GM10266 (cell line): ENCODE results near the gene NUP42.

Experiments used
- DNase-seq: peaks from one replicate; pipeline ENCODE4 v3.0.0; 2012; ENCODE audit errors: extremely low spot score
- CTCF ChIP-seq: IDR thresholded peaks from 2 replicates; pipeline ENCODE4 v1.5.1; 2012; ENCODE audit warnings: mild to moderate bottlenecking, low read depth; ENCODE audit not compliant: control insufficient read depth, insufficient read depth; ENCODE audit errors: missing control alignments

NUP42 gene

GRCh38 chr7:23205577-23205908 lies 23.7 kb downstream of the NUP42 start:
- DNase-seq, result no peak
- TF ChIP-seq CTCF, result no peak

DNA sequence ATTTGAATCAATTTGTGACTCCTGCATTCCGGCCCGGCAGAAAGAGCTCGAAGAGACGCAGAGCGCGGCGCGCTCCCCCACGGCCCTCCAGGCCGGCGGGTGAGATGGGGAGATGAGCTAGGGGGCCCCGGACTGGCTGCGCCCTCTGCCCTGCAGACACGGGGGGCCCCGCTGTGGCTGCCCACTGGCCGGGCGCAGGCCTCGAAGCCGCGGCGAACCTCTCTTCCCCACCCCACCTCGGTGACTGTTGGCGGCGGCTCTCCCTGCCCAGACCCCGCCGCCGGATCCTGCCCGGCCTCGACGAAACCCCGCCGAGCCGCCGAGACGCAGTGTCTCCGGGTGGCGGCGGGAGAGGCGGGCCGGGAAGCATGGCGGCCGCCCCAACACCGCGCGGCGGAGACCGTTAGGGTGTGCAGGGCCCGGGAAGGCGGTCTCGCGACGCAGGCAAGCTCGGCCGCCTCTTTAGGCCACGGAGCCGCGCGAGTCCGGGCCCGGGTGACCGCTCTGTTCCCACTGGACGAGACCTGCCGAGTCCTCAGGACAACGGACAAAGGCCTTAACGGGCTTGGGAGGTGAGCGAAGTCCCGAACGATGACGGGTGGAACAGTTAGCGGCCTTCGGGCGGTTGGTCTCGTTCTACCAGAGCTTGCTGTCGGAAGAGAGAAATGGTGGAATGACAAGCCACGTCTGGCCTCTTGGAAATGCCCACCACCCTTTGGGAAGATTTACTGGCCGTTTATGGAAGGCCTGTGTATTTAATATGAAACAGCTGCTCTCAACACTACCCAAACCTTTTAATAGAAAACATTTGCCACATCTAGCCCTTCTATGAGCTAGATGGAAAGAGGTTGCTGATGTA lies 24.3 kb downstream of the NUP42 start:
- TF ChIP-seq CTCF, result no peak
- DNase-seq, result no peak

GRCh38 chr7:23207021-23207420 lies 25.2 kb downstream of the NUP42 start:
- DNase-seq, result no peak
- no peak for TF ChIP-seq CTCF

DNA sequence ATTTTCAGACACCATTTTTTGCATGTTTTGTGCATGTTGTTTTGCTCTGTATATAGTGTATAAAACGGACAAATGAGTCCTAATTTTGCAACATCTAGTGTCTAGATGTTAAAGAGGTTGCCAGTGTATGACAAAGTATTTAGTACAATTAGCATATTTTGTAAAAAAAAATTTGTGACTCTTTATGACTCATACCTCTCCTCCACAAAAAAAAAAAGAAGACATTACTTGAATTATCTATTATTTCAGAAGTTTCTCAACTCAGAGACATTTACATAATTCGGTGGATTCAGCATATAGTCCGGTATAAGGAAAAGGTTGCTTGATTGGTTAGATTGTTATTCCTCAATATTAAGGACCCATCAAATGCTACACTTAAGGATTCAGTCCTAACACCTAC lies 26.0 kb downstream of the NUP42 start:
- TF ChIP-seq CTCF, result no peak
- DNase-seq, result no peak

DNA sequence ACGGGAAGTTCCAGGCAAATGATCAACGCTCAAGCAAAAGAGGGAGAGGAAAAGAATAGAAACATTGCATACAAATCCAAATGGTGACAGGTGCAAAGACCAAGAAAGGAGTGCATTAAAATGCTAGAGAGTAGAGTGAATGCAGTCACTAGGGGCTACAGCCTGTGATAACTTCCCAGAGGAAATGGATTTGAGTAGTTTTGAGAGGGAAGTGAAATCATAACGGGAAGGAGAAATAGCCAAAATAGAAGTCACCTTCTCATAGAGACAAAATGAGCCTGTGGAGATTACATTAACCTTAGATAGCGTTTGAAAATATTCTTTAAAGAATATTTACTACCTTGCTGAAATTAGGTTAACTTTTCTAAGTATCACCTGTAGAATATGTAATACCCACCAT lies 26.5 kb downstream of the NUP42 start:
- no peak for TF ChIP-seq CTCF
- DNase-seq, result no peak

- no peak for TF ChIP-seq CTCF
- no peak for DNase-seq
Observed at GRCh38 chr7:23210506-23210905, 28.7 kb downstream of the NUP42 start.

- no peak for DNase-seq
- TF ChIP-seq CTCF, result no peak
Observed at GRCh38 chr7:23211589-23211988, 29.7 kb downstream of the NUP42 start.
